LHCN-M2 (cell line): ENCODE data around the gene OVCH2. TPM values are rescaled to one million over a fixed set of nuclear protein-coding genes. Genes with fewer than 3 reads are reported as not detected.

ENCODE experiments used
- DNase-seq: peaks from one replicate; pipeline ENCODE4 v3.0.0-alpha.2; 2012; ENCODE audit warnings: low read depth
- total RNA-seq: library from RNA; depleted of rRNA; stranded (reverse); fragments of >200 nt; gene quantifications from 2 replicates; pipeline ENCODE4 v1.2.3, GENCODE V29; 2014; rRNA removed

Gene OVCH2
- total RNA-seq, 1 experiment from 2014 or later: not detected

- DNase-seq: no peak
Measured at GRCh38 chr11:7640816-7641215, 65.5 kb downstream of the OVCH2 start.

- DNase-seq: no peak
Measured at GRCh38 chr11:7639643-7640025, 66.6 kb downstream of the OVCH2 start.

Other genes starting within 250 kb of the OVCH2 start
- not detected in 2 replicates for gene OLFML1, start 221.0 kb downstream of the OVCH2 start, total RNA-seq
- 4.7 and 5.0 TPM in 2 replicates for gene PPFIBP2, start 192.5 kb downstream of the OVCH2 start, total RNA-seq
- gene CYB5R2, start 33.0 kb downstream of the OVCH2 start, total RNA-seq: 0.17 and 0.32 TPM in 2 replicates
- gene OR5P2, start 90.5 kb upstream of the OVCH2 start, total RNA-seq: not detected in 2 replicates
- gene OR5P3, start 124.4 kb upstream of the OVCH2 start, total RNA-seq: not detected in 2 replicates
- gene OR10A6, start 224.8 kb upstream of the OVCH2 start, total RNA-seq: not detected in 2 replicates
- gene OR10A3, start 235.2 kb upstream of the OVCH2 start, total RNA-seq: not detected in 2 replicates